ENCODE results near the gene IRF5.
"Not testable (repeated sequence)": the region's sequence is repeated elsewhere in the genome, so short reads cannot be mapped to it uniquely, and the experiment has no call there.

Gene IRF5

GRCh38 chr7:128912709-128913495 lies 24.8 kb upstream of the IRF5 start:
- H3K36me3 Mint-ChIP-seq (ENCODE audit: low read depth); H3K4me3 Mint-ChIP-seq; H3K4me1 Mint-ChIP-seq; ATAC-seq; H3K9me3 Mint-ChIP-seq; H3K27ac Mint-ChIP-seq; DNase-seq: not testable (repeated sequence)
- peaks cover 43% of the 10 kb centered on the region for H3K27me3 Mint-ChIP-seq

- Mint-ChIP-seq H3K27me3 (peaks cover 35% of the 10 kb centered on the region), H3K4me1 (peaks cover 9% of the 10 kb centered on the region), H3K9me3 (no peaks in the 10 kb centered on the region), H3K4me3 (no peak overlapping the region), H3K36me3 (ENCODE audit: low read depth) (no peaks in the 10 kb centered on the region), H3K27ac (no peak overlapping the region)
- ATAC-seq: no peak
- DNase-seq: no peak
Measured at GRCh38 chr7:128913870-128914565, 23.7 kb upstream of the IRF5 start.

DNA sequence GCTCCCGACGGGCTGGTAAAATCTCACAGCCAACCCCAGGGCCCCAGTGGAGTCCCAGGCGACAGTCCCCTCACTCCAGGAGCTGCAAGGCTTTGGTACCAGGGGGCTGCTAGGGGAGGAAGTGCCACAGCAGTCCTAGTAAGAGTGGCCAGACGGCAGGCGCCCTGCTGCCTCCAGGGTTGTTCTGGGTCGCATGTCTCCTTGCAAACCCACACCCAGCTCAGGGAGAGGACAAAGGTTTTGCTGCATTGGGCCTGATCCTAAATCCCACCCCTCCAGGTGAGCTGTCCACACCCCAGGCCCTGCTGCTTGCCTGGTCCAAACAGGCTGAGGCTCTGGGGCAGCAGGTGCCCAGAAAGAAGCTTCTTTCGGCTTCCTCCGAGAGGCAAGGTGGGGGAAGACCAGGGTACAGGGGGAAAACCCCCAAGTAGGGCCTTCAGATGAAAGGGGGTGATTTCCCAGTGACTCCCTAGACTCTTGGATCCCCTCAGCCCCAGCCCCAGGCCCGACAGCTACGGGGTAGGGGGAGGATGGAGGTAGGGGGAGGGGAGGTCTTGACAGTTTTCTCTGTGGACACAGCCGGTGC lies 23.1 kb upstream of the IRF5 start:
- no peak overlapping the region for H3K4me3 Mint-ChIP-seq
- H3K9me3 Mint-ChIP-seq: no peaks in the 10 kb centered on the region
- H3K27ac Mint-ChIP-seq: no peak overlapping the region
- H3K27me3 Mint-ChIP-seq: peaks cover 29% of the 10 kb centered on the region
- no peak for DNase-seq
- peaks cover 9% of the 10 kb centered on the region for H3K4me1 Mint-ChIP-seq
- H3K36me3 Mint-ChIP-seq (ENCODE audit: low read depth): no peaks in the 10 kb centered on the region
- peak; percentile 6 for ATAC-seq

GRCh38 chr7:128915271-128915819 lies 22.4 kb upstream of the IRF5 start:
- ATAC-seq: no peak
- H3K4me3 Mint-ChIP-seq: peak overlapping the region; percentile 67
- H3K27me3 Mint-ChIP-seq: peaks cover 24% of the 10 kb centered on the region
- H3K9me3 Mint-ChIP-seq: no peaks in the 10 kb centered on the region
- H3K27ac Mint-ChIP-seq: no peak overlapping the region
- no peak for DNase-seq
- peaks cover 9% of the 10 kb centered on the region for H3K4me1 Mint-ChIP-seq
- H3K36me3 Mint-ChIP-seq (ENCODE audit: low read depth): no peaks in the 10 kb centered on the region

- Mint-ChIP-seq H3K4me3 (peak overlapping the region; percentile 67), H3K9me3 (no peaks in the 10 kb centered on the region), H3K4me1 (peaks cover 9% of the 10 kb centered on the region), H3K27ac (no peak overlapping the region), H3K36me3 (ENCODE audit: low read depth) (no peaks in the 10 kb centered on the region), H3K27me3 (peaks cover 21% of the 10 kb centered on the region)
- ATAC-seq (no peak), DNase-seq (no peak)
Measured at GRCh38 chr7:128915841-128916642, 21.7 kb upstream of the IRF5 start.

- DNase-seq: no peak
- no peak overlapping the region for H3K27ac Mint-ChIP-seq
- H3K4me1 Mint-ChIP-seq: peaks cover 9% of the 10 kb centered on the region
- no peaks in the 10 kb centered on the region for H3K36me3 Mint-ChIP-seq (ENCODE audit: low read depth)
- no peak overlapping the region for H3K4me3 Mint-ChIP-seq
- peaks cover 17% of the 10 kb centered on the region for H3K27me3 Mint-ChIP-seq
- no peak for ATAC-seq
- no peaks in the 10 kb centered on the region for H3K9me3 Mint-ChIP-seq
Measured at GRCh38 chr7:128916643-128916915, 21.1 kb upstream of the IRF5 start.

DNA sequence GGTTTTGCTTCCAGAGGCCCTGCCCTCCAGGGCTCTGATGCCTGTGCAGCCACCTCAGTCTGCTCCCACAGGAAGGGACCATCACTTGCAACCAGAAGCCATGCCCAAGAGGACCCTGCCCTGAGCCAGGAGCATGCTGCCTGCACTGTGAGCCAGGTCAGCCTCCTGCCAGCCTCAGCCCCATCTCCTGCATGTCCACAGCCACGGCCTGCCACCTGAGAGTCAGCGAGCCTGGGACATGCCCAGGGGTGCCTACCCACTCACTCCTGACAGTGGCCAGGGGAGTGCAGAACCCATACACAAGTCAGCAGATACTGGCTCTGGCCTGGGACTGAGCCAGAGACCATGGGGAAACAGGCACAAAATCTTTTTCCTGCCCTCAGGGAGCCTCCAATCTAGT lies 20.6 kb upstream of the IRF5 start:
- no peak for DNase-seq
- Mint-ChIP-seq H3K9me3 (no peaks in the 10 kb centered on the region), H3K36me3 (ENCODE audit: low read depth) (no peaks in the 10 kb centered on the region), H3K27me3 (peaks cover 18% of the 10 kb centered on the region), H3K4me3 (no peak overlapping the region), H3K27ac (no peak overlapping the region), H3K4me1 (peaks cover 9% of the 10 kb centered on the region)
- no peak for ATAC-seq

DNA sequence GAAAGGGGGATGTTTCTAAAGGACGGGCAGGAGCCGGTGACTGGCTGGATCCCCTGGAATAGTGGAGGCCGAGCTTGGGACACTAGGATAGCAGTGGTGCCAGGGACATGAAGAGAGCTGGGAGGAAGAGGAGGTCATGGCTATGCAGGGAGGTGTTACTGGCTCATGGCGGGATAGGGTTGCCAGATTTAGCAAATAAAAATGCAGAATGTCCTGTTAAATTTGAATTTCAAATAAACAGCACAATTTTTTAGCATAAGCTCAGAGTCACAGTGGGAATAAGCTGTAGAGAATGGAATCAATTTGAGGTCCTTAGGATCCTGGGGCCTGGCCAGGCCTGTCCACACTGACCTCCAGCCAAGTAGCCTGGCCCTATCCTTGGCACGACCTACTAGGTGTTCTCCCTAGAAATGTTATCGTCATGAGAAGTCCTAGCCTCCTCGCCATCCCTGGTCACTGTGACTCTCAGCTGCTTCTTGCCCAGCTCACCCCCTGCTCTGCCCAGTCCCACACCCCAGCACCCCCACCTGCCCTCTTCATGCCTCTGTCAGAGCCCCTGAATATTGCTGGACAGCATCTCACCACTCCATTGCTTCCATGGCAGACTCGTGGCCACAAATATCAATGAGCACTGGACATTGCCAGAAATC lies 19.6 kb upstream of the IRF5 start:
- Mint-ChIP-seq H3K27me3 (peaks cover 16% of the 10 kb centered on the region), H3K27ac (no peak overlapping the region)
- no peak for ATAC-seq

GRCh38 chr7:128919241-128919640 lies 18.5 kb upstream of the IRF5 start:
- ATAC-seq (no peak), DNase-seq (no peak)
- no peaks in the 10 kb centered on the region for H3K9me3 Mint-ChIP-seq
- peaks cover 13% of the 10 kb centered on the region for H3K27me3 Mint-ChIP-seq
- H3K36me3 Mint-ChIP-seq (ENCODE audit: low read depth): no peaks in the 10 kb centered on the region
- H3K27ac Mint-ChIP-seq: no peak overlapping the region
- peaks cover 7% of the 10 kb centered on the region for H3K4me1 Mint-ChIP-seq
- H3K4me3 Mint-ChIP-seq: no peak overlapping the region

More for the DNA sequence above, 19.6 kb upstream of the IRF5 start:
- H3K4me1 Mint-ChIP-seq: peaks cover 9% of the 10 kb centered on the region
- no peaks in the 10 kb centered on the region for H3K9me3 Mint-ChIP-seq
- H3K4me3 Mint-ChIP-seq: no peak overlapping the region
- H3K36me3 Mint-ChIP-seq (ENCODE audit: low read depth): no peaks in the 10 kb centered on the region
- no peak for DNase-seq

GRCh38 chr7:128919881-128920799 lies 17.6 kb upstream of the IRF5 start:
- Mint-ChIP-seq H3K27me3 (peaks cover 9% of the 10 kb centered on the region), H3K36me3 (ENCODE audit: low read depth) (no peaks in the 10 kb centered on the region), H3K4me3 (no peak overlapping the region), H3K4me1 (peaks cover 4% of the 10 kb centered on the region), H3K27ac (no peak overlapping the region), H3K9me3 (no peaks in the 10 kb centered on the region)
- no peak for DNase-seq
- no peak for ATAC-seq

- Mint-ChIP-seq H3K27ac (no peak overlapping the region), H3K36me3 (ENCODE audit: low read depth) (no peaks in the 10 kb centered on the region), H3K9me3 (no peaks in the 10 kb centered on the region), H3K4me1 (no peaks in the 10 kb centered on the region), H3K27me3 (peaks cover 5% of the 10 kb centered on the region), H3K4me3 (no peak overlapping the region)
- ATAC-seq (no peak), DNase-seq (no peak)
Measured at GRCh38 chr7:128920913-128921582, 16.7 kb upstream of the IRF5 start.

DNA sequence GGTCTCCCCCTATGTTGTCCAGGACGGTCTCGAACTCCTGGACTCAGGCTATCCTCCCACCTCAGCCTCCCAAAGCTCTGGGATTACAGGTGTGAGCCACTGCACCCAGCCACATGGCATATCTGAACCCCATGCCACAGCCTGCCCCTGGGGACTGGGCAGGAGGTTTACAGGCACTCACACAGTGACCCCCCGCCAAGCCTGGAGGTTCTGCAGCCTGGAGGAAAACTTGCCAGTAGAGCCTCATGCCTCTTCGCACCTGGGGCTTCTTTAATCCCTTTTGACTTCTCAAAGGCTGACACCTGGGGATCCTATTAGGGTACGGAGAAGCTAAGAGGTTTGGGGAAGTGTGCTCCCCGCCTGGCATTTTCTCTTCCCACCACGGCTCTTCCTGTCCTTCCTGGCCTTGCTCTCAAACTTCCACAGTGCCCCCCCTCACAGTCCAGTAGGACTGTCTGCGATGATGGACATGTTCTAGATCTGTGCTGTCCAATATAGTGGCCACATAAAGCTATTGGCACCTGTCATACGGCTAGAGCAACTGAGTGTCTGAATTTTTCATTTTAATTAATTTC lies 15.8 kb upstream of the IRF5 start:
- H3K36me3 Mint-ChIP-seq (ENCODE audit: low read depth): no peaks in the 10 kb centered on the region
- H3K4me1 Mint-ChIP-seq: no peaks in the 10 kb centered on the region
- peaks cover 4% of the 10 kb centered on the region for H3K27me3 Mint-ChIP-seq
- H3K4me3 Mint-ChIP-seq: no peak overlapping the region
- DNase-seq: no peak
- H3K27ac Mint-ChIP-seq: no peak overlapping the region
- no peaks in the 10 kb centered on the region for H3K9me3 Mint-ChIP-seq
- ATAC-seq: no peak
